HG03097 (cell line): ENCODE results near the gene FOXL2NB.

Source experiments
- ATAC-seq: cut with Tn5 transposase; IDR thresholded peaks from one replicate; pipeline ENCODE4 v1.9.1; 2021; ENCODE audit not compliant: unreplicated experiment, low FRiP score

Gene FOXL2NB

GRCh38 chr3:138944929-138945708 is 1.9 kb upstream of the FOXL2NB start:
- no peak for ATAC-seq

- no peak for ATAC-seq
Measured at GRCh38 chr3:138945709-138946662, 1.0 kb upstream of the FOXL2NB start.

- no peak for ATAC-seq
Measured at GRCh38 chr3:138947495-138948121, 591 bp downstream of the FOXL2NB start.

GRCh38 chr3:138948371-138949001 is 1.5 kb downstream of the FOXL2NB start:
- no peak for ATAC-seq

GRCh38 chr3:138949002-138949418 is 2.0 kb downstream of the FOXL2NB start:
- ATAC-seq = no peak

- no peak for ATAC-seq
Measured at GRCh38 chr3:138949445-138950005, 2.5 kb downstream of the FOXL2NB start.

GRCh38 chr3:138950006-138950644 is 3.1 kb downstream of the FOXL2NB start:
- no peak for ATAC-seq

- ATAC-seq = no peak
Measured at GRCh38 chr3:138950701-138951100, 3.7 kb downstream of the FOXL2NB start.

GRCh38 chr3:138960417-138960852 is 13.4 kb downstream of the FOXL2NB start:
- ATAC-seq = no peak

GRCh38 chr3:138962854-138963560 is 16.0 kb downstream of the FOXL2NB start:
- no peak for ATAC-seq

- ATAC-seq = no peak
Measured at GRCh38 chr3:138964264-138964663, 17.2 kb downstream of the FOXL2NB start.

GRCh38 chr3:138964923-138965322 is 17.9 kb downstream of the FOXL2NB start:
- ATAC-seq = no peak

GRCh38 chr3:138971766-138972320 is 24.8 kb downstream of the FOXL2NB start:
- ATAC-seq = no peak

GRCh38 chr3:138972941-138973340 is 25.9 kb downstream of the FOXL2NB start:
- ATAC-seq = no peak

GRCh38 chr3:138974462-138974861 is 27.4 kb downstream of the FOXL2NB start:
- no peak for ATAC-seq

- no peak for ATAC-seq
Measured at GRCh38 chr3:138975351-138975750, 28.3 kb downstream of the FOXL2NB start.

- ATAC-seq = no peak
Measured at GRCh38 chr3:138976047-138976446, 29.0 kb downstream of the FOXL2NB start.

- ATAC-seq = no peak
Measured at GRCh38 chr3:138984816-138985215, 37.8 kb downstream of the FOXL2NB start.

GRCh38 chr3:138985932-138986331 is 38.9 kb downstream of the FOXL2NB start:
- ATAC-seq = no peak
